ENCODE data around the gene ELK4. TPM values are rescaled to one million over a fixed set of nuclear protein-coding genes. Genes with fewer than 3 reads are reported as not detected.
A peak's percentile ranks its signal among the peaks of the same experiment; 100 is the strongest.

Gene ELK4
- total RNA-seq, 1 experiment from 2014 or later, result 31.2 TPM

- H2BK15ac ChIP-seq (ENCODE audit: low read depth, low read length), result no peak overlapping the region
- no peak overlapping the region for H2AK5ac ChIP-seq (ENCODE audit: insufficient read length, low read length)
- H2BK12ac ChIP-seq (ENCODE audit: insufficient read length, low read depth, low read length), result no peak overlapping the region
- H4K91ac ChIP-seq (ENCODE audit: insufficient read length, low read depth, low read length), result no peak overlapping the region
- H4K20me1 ChIP-seq (ENCODE audit: control insufficient read depth, insufficient read depth, insufficient read length), result no peaks in the 10 kb centered on the region
- no peak overlapping the region for H3T11ph ChIP-seq (ENCODE audit: low read length)
- no peaks in the 10 kb centered on the region for H3K27me3 ChIP-seq (ENCODE audit: insufficient read depth, low read length)
- TF ChIP-seq CTCF (conservative IDR thresholded peaks at IDR 0.05), result no peak
- no peak overlapping the region for H3K4ac ChIP-seq (ENCODE audit: low read depth, low read length)
- no peak overlapping the region for H2BK5ac ChIP-seq (ENCODE audit: insufficient read length, low read length)
- no peak overlapping the region for H4K8ac ChIP-seq (replicated peaks; ENCODE audit: insufficient read length, low read depth, low read length)
- H3K18ac ChIP-seq (ENCODE audit: insufficient read length, low read depth, low read length), result peak overlapping the region; percentile 67
- H3K4me3 Mint-ChIP-seq, result peak overlapping the region; percentile 95 to 97
- peaks cover 3% of the 10 kb centered on the region; the same call in 1 of the 2 replicates for H3K27me3 Mint-ChIP-seq (ENCODE audit: low read depth)
- H3K36me3 Mint-ChIP-seq (ENCODE audit: insufficient read depth in 1 of 3, low read depth in 3 of 3), result peaks cover 1 to 14% (median 4%) of the 10 kb centered on the region in 3 experiments; a peak in 5 of 7 replicates
- peak overlapping the region; percentile 99 to 100 (median 100) for H3K27ac Mint-ChIP-seq
- peak overlapping the region; percentile 87 for H3K4me2 ChIP-seq (ENCODE audit: insufficient read depth, insufficient read length, low read length)
- no peak overlapping the region for H3K56ac ChIP-seq (ENCODE audit: insufficient read length, low read depth, low read length)
- no peaks in the 10 kb centered on the region for H3K9me3 ChIP-seq (ENCODE audit: control insufficient read depth, low read depth, low read length)
- no peak overlapping the region for H3K23ac ChIP-seq (ENCODE audit: insufficient read length, low read depth, low read length)
- H3K4me1 Mint-ChIP-seq, result peaks cover 18 to 24% of the 10 kb centered on the region in 2 experiments
- no peaks in the 10 kb centered on the region; a peak in 1 of 5 replicates for H3K9me3 Mint-ChIP-seq
- WGBS (ENCODE audit: extremely low coverage, insufficient read length, low lambda C conversion rate), result no CpG with 5 or more reads among the region's 3 CpGs
- H3K9ac ChIP-seq (ENCODE audit: extremely low read depth, insufficient read length, low read length), result peak overlapping the region; percentile 53
- DNase-seq, result no peak
- no peak overlapping the region for H2AFZ ChIP-seq (ENCODE audit: low read length)
- H3K4me1 ChIP-seq (ENCODE audit: insufficient read depth, low read length), result no peaks in the 10 kb centered on the region
- no peak overlapping the region for H2BK120ac ChIP-seq (ENCODE audit: low read depth, low read length, poor library complexity, severe bottlenecking)
- peak overlapping the region; percentile 77 for H3K27ac ChIP-seq (ENCODE audit: insufficient read length, low read depth, low read length)
- H3K79me2 ChIP-seq (ENCODE audit: insufficient read depth, low read length), result peaks cover 22% of the 10 kb centered on the region; the same call in 1 of the 2 replicates
- no peaks in the 10 kb centered on the region for H3K79me1 ChIP-seq (ENCODE audit: insufficient read depth, low read depth, low read length, poor library complexity, severe bottlenecking)
- no peak overlapping the region for H2BK20ac ChIP-seq (ENCODE audit: low read depth, low read length, poor library complexity, severe bottlenecking)
- no peak overlapping the region for H3K14ac ChIP-seq (ENCODE audit: insufficient read depth, low read length)
- peaks cover 8% of the 10 kb centered on the region for H3K23me2 ChIP-seq (ENCODE audit: insufficient read length, low read depth, low read length, poor library complexity, severe bottlenecking)
- no peak overlapping the region for H4K5ac ChIP-seq (ENCODE audit: insufficient read length, low read depth, low read length)
These were observed 1.2 kb downstream of the ELK4 start for GRCh38 chr1:205630651-205631009.
